ENCODE results near the gene SCAI.
A peak's percentile ranks its signal among the peaks of the same experiment; 100 is the strongest.
"Not testable (repeated sequence)": the region's sequence is repeated elsewhere in the genome, so short reads cannot be mapped to it uniquely, and the experiment has no call there.

SCAI gene

GRCh38 chr9:125143377-125144090 lies at the start of gene SCAI:
Gene SCAI (minus strand): TSS chr9:125143528. CDS start chr9:125143437, 91 bp downstream.
- DNase-seq (ENCODE audit: low read depth in 4 of 4, low spot score in 1 of 4) = peak; percentile 91 to 98 (median 95)

- DNase-seq (ENCODE audit: low read depth in 4 of 4, low spot score in 1 of 4) = peak in 2 of 4 experiments; percentile 7 to 19
Observed at GRCh38 chr9:125190361-125190801, 47.1 kb upstream of the SCAI start.

- DNase-seq (ENCODE audit: low read depth in 4 of 4, low spot score in 1 of 4) = peak; percentile 95 to 98 (median 96)
Observed at GRCh38 chr9:125189361-125190289, 46.3 kb upstream of the SCAI start, which contains the start of gene PPP6C. Gene PPP6C (minus strand): TSS chr9:125189803. CDS start chr9:125189718, 85 bp downstream.

- DNase-seq (ENCODE audit: low read depth in 4 of 4, low spot score in 1 of 4) = peak in 1 of 4 experiments; percentile 18
Observed at GRCh38 chr9:125189011-125189360, 45.7 kb upstream of the SCAI start.

GRCh38 chr9:125183561-125183960 lies 40.2 kb upstream of the SCAI start:
- DNase-seq (ENCODE audit: low read depth in 4 of 4, low spot score in 1 of 4) = no peak

GRCh38 chr9:125183054-125183453 lies 39.7 kb upstream of the SCAI start:
- no peak for DNase-seq (ENCODE audit: low read depth in 4 of 4, low spot score in 1 of 4)

GRCh38 chr9:125181756-125182155 lies 38.4 kb upstream of the SCAI start:
- not testable (repeated sequence) for DNase-seq (ENCODE audit: low read depth in 4 of 4, low spot score in 1 of 4)

GRCh38 chr9:125180876-125181275 lies 37.5 kb upstream of the SCAI start:
- DNase-seq (ENCODE audit: low read depth in 4 of 4, low spot score in 1 of 4) = no peak

- DNase-seq (ENCODE audit: low read depth in 4 of 4, low spot score in 1 of 4) = not testable (repeated sequence)
Observed at GRCh38 chr9:125179776-125180175, 36.4 kb upstream of the SCAI start.

GRCh38 chr9:125177888-125178287 lies 34.6 kb upstream of the SCAI start:
- DNase-seq (ENCODE audit: low read depth in 4 of 4, low spot score in 1 of 4) = no peak

- DNase-seq (ENCODE audit: low read depth in 4 of 4, low spot score in 1 of 4) = no peak
Observed at GRCh38 chr9:125176636-125177035, 33.3 kb upstream of the SCAI start.

- no peak for DNase-seq (ENCODE audit: low read depth in 4 of 4, low spot score in 1 of 4)
Observed at GRCh38 chr9:125172031-125172755, 28.9 kb upstream of the SCAI start.

GRCh38 chr9:125169895-125170294 lies 26.6 kb upstream of the SCAI start:
- no peak for DNase-seq (ENCODE audit: low read depth in 4 of 4, low spot score in 1 of 4)

- no peak for DNase-seq (ENCODE audit: low read depth in 4 of 4, low spot score in 1 of 4)
Observed at GRCh38 chr9:125166762-125167161, 23.4 kb upstream of the SCAI start.

- not testable (repeated sequence) for DNase-seq (ENCODE audit: low read depth in 4 of 4, low spot score in 1 of 4)
Observed at GRCh38 chr9:125162891-125163290, 19.6 kb upstream of the SCAI start.

GRCh38 chr9:125161284-125161918 lies 18.1 kb upstream of the SCAI start:
- DNase-seq (ENCODE audit: low read depth in 4 of 4, low spot score in 1 of 4) = no peak

GRCh38 chr9:125160750-125161149 lies 17.4 kb upstream of the SCAI start:
- DNase-seq (ENCODE audit: low read depth in 4 of 4, low spot score in 1 of 4) = no peak

- DNase-seq (ENCODE audit: low read depth in 4 of 4, low spot score in 1 of 4) = no peak
Observed at GRCh38 chr9:125156551-125156950, 13.2 kb upstream of the SCAI start.

GRCh38 chr9:125153712-125154367 lies 10.5 kb upstream of the SCAI start:
- DNase-seq (ENCODE audit: low read depth in 4 of 4, low spot score in 1 of 4) = no peak

- no peak for DNase-seq (ENCODE audit: low read depth in 4 of 4, low spot score in 1 of 4)
Observed at GRCh38 chr9:125151730-125152129, 8.4 kb upstream of the SCAI start.
